Measurements from ENCODE around the gene RUFY4.

RUFY4 gene

GRCh38 chr2:218063486-218063885, 5.6 kb upstream of the RUFY4 start:
- DNase-seq: peak; percentile 61 to 86 (median 82)

GRCh38 chr2:218063896-218064295, 5.2 kb upstream of the RUFY4 start:
- DNase-seq: no peak

- DNase-seq: no peak
These were observed 3.6 kb upstream of the RUFY4 start for GRCh38 chr2:218065239-218066006.

- DNase-seq: peak in 2 of 4 experiments; percentile 28 to 40
These were observed 2.0 kb upstream of the RUFY4 start for GRCh38 chr2:218066926-218067515.

GRCh38 chr2:218067523-218067922, 1.5 kb upstream of the RUFY4 start:
- no peak for DNase-seq

GRCh38 chr2:218069606-218070300, 700 bp downstream of the RUFY4 start:
- DNase-seq: no peak

GRCh38 chr2:218070587-218070986, 1.5 kb downstream of the RUFY4 start:
- no peak for DNase-seq

GRCh38 chr2:218071218-218071937, 2.3 kb downstream of the RUFY4 start:
- DNase-seq: no peak

- no peak for DNase-seq
These were observed 2.9 kb downstream of the RUFY4 start for GRCh38 chr2:218072002-218072401.

GRCh38 chr2:218072478-218073024, 3.5 kb downstream of the RUFY4 start:
- no peak for DNase-seq

- DNase-seq: no peak
These were observed 4.1 kb downstream of the RUFY4 start for GRCh38 chr2:218073185-218073584.

- peak; percentile 67 to 80 (median 71) for DNase-seq
These were observed 5.0 kb downstream of the RUFY4 start for GRCh38 chr2:218074031-218074430.

- peak in 1 of 4 experiments; percentile 24 for DNase-seq
These were observed 7.1 kb downstream of the RUFY4 start for GRCh38 chr2:218075975-218076811.

- DNase-seq: no peak
These were observed 8.6 kb downstream of the RUFY4 start for GRCh38 chr2:218077464-218078216.

GRCh38 chr2:218079943-218080913, 11.2 kb downstream of the RUFY4 start:
- DNase-seq: peak in 3 of 4 experiments; percentile 30 to 40 (median 33)

- peak; percentile 47 to 75 (median 66) for DNase-seq
These were observed 12.0 kb downstream of the RUFY4 start for GRCh38 chr2:218081063-218081462.

GRCh38 chr2:218081695-218082094, 12.6 kb downstream of the RUFY4 start:
- no peak for DNase-seq

GRCh38 chr2:218082586-218083351, 13.7 kb downstream of the RUFY4 start:
- DNase-seq: no peak

GRCh38 chr2:218083352-218083676, 14.3 kb downstream of the RUFY4 start:
- DNase-seq: no peak
